NCI-H748 treated with DMSO at 0.1 percent for 48 hours (cell line): Measurements from ENCODE around the gene ZNF544.

ENCODE experiments used
- DNase-seq: peaks from one replicate; lab custom pipeline; 2025; lab: John Stamatoyannopoulos, UW

ZNF544 gene

GRCh38 chr19:58228585-58229254 lies at the start of gene ZNF544:
TSS of gene ZNF544 (plus strand) at chr19:58228914. CDS start at chr19:58244024, 15,110 bp downstream.
- peak; percentile 73 for DNase-seq

GRCh38 chr19:58181902-58182576 lies 46.7 kb upstream of the ZNF544 start:
- DNase-seq: peak; percentile 57

GRCh38 chr19:58182577-58182988 lies 46.1 kb upstream of the ZNF544 start:
- DNase-seq: no peak

GRCh38 chr19:58182989-58183816 lies 45.5 kb upstream of the ZNF544 start, which contains the start of gene ZNF274:
TSS of gene ZNF274 (plus strand) at chr19:58183061. CDS start at chr19:58183966, 905 bp downstream.
- peak; percentile 94 for DNase-seq

GRCh38 chr19:58183817-58184215 lies 44.9 kb upstream of the ZNF544 start:
- no peak for DNase-seq

- peak; percentile 36 for DNase-seq
Observed at GRCh38 chr19:58196901-58197616, 31.7 kb upstream of the ZNF544 start.

- no peak for DNase-seq
Observed at GRCh38 chr19:58203814-58204475, 24.8 kb upstream of the ZNF544 start.

- no peak for DNase-seq
Observed at GRCh38 chr19:58204566-58204965, 24.1 kb upstream of the ZNF544 start.

GRCh38 chr19:58209577-58209976 lies 19.1 kb upstream of the ZNF544 start:
- DNase-seq: no peak

- no peak for DNase-seq
Observed at GRCh38 chr19:58212336-58213074, 16.2 kb upstream of the ZNF544 start.

GRCh38 chr19:58213075-58213369 lies 15.7 kb upstream of the ZNF544 start:
- DNase-seq: no peak

GRCh38 chr19:58217069-58217481 lies 11.6 kb upstream of the ZNF544 start:
- DNase-seq: no peak

GRCh38 chr19:58217607-58218391 lies 10.9 kb upstream of the ZNF544 start:
- no peak for DNase-seq

- peak; percentile 20 for DNase-seq
Observed at GRCh38 chr19:58218899-58219298, 9.8 kb upstream of the ZNF544 start.

GRCh38 chr19:58227964-58228584 lies 640 bp upstream of the ZNF544 start:
- DNase-seq: peak; percentile 50

- DNase-seq: no peak
Observed at GRCh38 chr19:58229255-58229639, 533 bp downstream of the ZNF544 start.

GRCh38 chr19:58237324-58237723 lies 8.6 kb downstream of the ZNF544 start:
- no peak for DNase-seq

- no peak for DNase-seq
Observed at GRCh38 chr19:58243351-58243750, 14.6 kb downstream of the ZNF544 start.

- DNase-seq: no peak
Observed at GRCh38 chr19:58248886-58249285, 20.2 kb downstream of the ZNF544 start.
